ENCODE results near the gene CNIH4. TPM values are rescaled to one million over a fixed set of nuclear protein-coding genes. Genes with fewer than 3 reads are reported as not detected.

CNIH4 gene
- total and polyA plus RNA-seq, 10 of the 15 experiments (the other 5 are each of a cell fraction or from before 2014, with no cell fraction given) = 23.2 to 173 (median 51.4) TPM

DNA sequence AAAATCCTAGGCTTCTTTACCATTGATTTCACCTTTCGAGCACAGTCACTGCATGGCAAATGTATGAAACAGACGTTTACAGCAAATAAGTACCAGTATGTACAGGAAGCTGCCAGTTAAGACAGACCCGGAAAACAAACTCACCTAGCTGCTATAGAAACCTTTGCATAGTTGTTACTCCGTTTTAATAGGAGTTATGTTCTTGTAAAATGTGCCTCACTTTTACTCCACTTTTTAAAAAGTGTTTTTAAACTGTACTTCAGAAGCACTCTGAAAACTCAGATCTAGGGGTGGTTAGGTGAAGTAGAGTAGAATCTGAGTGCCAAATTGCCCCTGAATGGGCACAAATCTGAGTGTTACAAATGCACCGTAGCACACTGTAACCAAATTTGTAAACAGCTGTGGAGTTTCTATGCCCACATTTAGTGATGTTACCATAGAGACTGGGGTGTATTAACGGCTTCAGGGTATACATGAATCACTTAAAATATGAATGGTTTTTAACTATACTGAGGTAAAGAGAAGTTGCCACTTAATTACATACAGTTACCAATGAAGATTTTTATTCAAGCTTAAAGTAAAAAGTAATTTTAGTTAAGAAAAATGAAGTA lies 30.7 kb downstream of the CNIH4 start:
- ChIA-PET SMC1A (ENCODE audit: uncharacterized antibody, unreplicated experiment) (interaction anchor here (0.8 to 2.3 kb wide), 5 partner anchors 16 to 70 kb away, joined by 3 to 10 read pairs (median 4); no protein-coding TSS in a partner anchor), CTCF (interaction anchor here (0.7 to 2.5 kb wide), 3 partner anchors 9 to 71 kb away, joined by 3 to 6 read pairs (median 3); no protein-coding TSS in a partner anchor), RAD21 (ENCODE audit: unreplicated experiment) (interaction anchor here (1.0 kb wide), 1 partner anchor 53 kb away, joined by 4 read pairs; no protein-coding TSS in a partner anchor), POLR2A (interaction anchor here (0.6 kb wide), 1 partner anchor 9 kb away, joined by 4 read pairs; no protein-coding TSS in a partner anchor)
- H3K27ac ChIP-seq (ENCODE audit: control insufficient read depth, insufficient read depth) = no peak overlapping the region
- no peaks in the 10 kb centered on the region for H3K9me3 ChIP-seq (replicated peaks; ENCODE audit: control insufficient read depth, insufficient read depth, low read length)
- H3K4me3 ChIP-seq = no peak overlapping the region
- DNase-seq (ENCODE audit: low read depth, low spot score) (no peak), FAIRE-seq (no peak), ATAC-seq (no peak; the same call in 2 of the 3 replicates)
- H3K9ac ChIP-seq (ENCODE audit: control insufficient read depth, insufficient read depth, low read length) = no peak overlapping the region
- H4K20me1 ChIP-seq (ENCODE audit: control insufficient read depth, insufficient read depth) = no peaks in the 10 kb centered on the region
- TSS peak; percentile 41 for BruUV-seq (replicated peaks)
- H3K79me2 ChIP-seq (ENCODE audit: control insufficient read depth, insufficient read depth, low read length) = no peaks in the 10 kb centered on the region
- no peaks in the 10 kb centered on the region for H3K27me3 ChIP-seq (replicated peaks in 1 of 2; ENCODE audit: control insufficient read depth in 2 of 2, insufficient read depth in 2 of 2, low read length in 1 of 2)
- H3K36me3 ChIP-seq (ENCODE audit: control insufficient read depth in 2 of 2, insufficient read depth in 2 of 2, low read length in 1 of 2) = peaks cover 0 to 24% of the 10 kb centered on the region in 2 experiments; a peak in 3 of 4 replicates
- H3K4me2 ChIP-seq (ENCODE audit: control insufficient read depth, insufficient read depth) = no peak overlapping the region
- H3K4me1 ChIP-seq (ENCODE audit: control insufficient read depth, insufficient read depth, low read length) = no peaks in the 10 kb centered on the region
- TF ChIP-seq ZNF274 (IDR thresholded peaks at IDR 0.05; ENCODE audit: insufficient read depth, insufficient read length) (no peak), YBX1 (IDR thresholded peaks at IDR 0.05) (no peak), KLF5 (IDR thresholded peaks at IDR 0.05; ENCODE audit: partially characterized antibody) (no peak)
- TF ChIP-seq, protein P1, sequence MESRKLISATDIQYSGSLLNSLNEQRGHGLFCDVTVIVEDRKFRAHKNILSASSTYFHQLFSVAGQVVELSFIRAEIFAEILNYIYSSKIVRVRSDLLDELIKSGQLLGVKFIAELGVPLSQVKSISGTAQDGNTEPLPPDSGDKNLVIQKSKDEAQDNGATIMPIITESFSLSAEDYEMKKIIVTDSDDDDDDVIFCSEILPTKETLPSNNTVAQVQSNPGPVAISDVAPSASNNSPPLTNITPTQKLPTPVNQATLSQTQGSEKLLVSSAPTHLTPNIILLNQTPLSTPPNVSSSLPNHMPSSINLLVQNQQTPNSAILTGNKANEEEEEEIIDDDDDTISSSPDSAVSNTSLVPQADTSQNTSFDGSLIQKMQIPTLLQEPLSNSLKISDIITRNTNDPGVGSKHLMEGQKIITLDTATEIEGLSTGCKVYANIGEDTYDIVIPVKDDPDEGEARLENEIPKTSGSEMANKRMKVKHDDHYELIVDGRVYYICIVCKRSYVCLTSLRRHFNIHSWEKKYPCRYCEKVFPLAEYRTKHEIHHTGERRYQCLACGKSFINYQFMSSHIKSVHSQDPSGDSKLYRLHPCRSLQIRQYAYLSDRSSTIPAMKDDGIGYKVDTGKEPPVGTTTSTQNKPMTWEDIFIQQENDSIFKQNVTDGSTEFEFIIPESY (IDR thresholded peaks at IDR 0.05) = no peak
- TF ChIP-seq, protein P2, sequence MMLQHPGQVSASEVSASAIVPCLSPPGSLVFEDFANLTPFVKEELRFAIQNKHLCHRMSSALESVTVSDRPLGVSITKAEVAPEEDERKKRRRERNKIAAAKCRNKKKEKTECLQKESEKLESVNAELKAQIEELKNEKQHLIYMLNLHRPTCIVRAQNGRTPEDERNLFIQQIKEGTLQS (IDR thresholded peaks at IDR 0.05; ENCODE audit: borderline replicate concordance, extremely low read depth, low read depth, low read length) = no peak
- in situ Hi-C loops (cut with MboI) (no loop called here), intact Hi-C loops (cut with micrococcal nuclease; ENCODE audit: unreplicated experiment) (loop anchor here (5.0 kb wide), 1 partner anchor 40 kb away; no protein-coding TSS in a partner anchor)
- 65% methylated on average over 6 of the region's 6 CpGs for WGBS (ENCODE audit: insufficient coverage, insufficient replicate concordance, low lambda C conversion rate, missing lambda C conversion rate)
- H2AFZ ChIP-seq (ENCODE audit: control insufficient read depth, low read depth, low read length) = no peak overlapping the region
